GM12872 (cell line): ENCODE results near the gene LRP1B.

Source experiments
- CTCF ChIP-seq: IDR thresholded peaks from 3 replicates; pipeline ENCODE4 v1.5.1; 2011; ENCODE audit warnings: low read depth, mild to moderate bottlenecking, low read length, moderate library complexity; ENCODE audit not compliant: insufficient read depth

LRP1B gene

DNA sequence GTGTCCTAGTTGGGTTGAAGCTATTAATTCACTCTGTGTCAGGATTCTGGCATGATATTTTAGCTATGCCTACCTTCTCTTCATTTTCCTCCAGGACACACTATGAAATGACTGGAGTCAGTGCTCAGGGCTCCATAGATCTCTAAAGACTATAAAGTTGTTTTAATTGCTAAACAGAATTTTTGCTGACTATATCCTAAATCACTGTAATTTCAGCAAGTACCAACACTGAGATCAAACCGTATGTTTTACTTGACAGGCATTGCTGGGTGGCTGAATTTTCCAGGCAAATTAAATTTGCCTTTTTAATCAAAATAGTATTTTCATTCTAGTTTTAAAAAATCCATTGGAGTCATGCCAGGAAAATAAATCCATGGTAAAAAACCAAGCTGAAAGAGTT, 138.1 kb downstream of the LRP1B start:
- no peak for TF ChIP-seq CTCF

DNA sequence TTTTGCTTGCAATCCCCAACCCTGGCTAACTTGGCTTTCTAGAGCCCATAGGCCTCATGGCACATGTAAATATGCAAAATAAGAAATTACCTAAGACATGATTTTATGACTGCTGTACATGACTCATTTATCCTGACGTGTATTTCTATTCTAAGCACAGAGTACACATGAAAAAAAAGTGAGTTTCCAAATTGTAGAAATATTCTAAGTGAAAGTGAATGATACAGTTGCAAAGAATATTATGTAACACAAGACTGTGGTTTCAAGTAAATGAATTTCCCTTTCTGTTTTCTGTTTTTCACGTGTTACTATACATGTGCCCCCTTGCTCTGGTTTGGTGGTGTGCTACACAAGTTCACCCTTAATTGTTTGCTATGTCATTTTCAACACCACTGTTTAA, 162.4 kb downstream of the LRP1B start:
- no peak for TF ChIP-seq CTCF

DNA sequence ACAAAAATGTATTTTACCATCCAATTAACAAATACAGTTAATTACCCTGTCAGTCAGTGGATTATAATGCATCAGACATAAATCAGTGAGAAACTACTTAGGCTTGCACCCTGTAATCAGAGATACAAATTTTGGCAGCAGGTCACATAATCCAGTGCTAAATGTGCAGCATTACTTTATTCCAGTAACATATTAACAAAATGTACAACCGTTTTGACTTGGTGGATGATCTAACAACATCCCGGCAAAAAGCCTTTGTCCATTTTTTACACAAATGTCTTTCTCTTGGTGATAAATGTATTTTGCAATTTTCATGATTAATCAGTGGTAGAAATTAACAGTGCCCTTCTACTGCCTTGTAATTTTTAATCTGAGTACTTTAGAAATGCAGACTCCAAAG, 162.8 kb downstream of the LRP1B start:
- TF ChIP-seq CTCF, result no peak

GRCh38 chr2:141967503-141967902, 163.3 kb downstream of the LRP1B start:
- TF ChIP-seq CTCF, result no peak

DNA sequence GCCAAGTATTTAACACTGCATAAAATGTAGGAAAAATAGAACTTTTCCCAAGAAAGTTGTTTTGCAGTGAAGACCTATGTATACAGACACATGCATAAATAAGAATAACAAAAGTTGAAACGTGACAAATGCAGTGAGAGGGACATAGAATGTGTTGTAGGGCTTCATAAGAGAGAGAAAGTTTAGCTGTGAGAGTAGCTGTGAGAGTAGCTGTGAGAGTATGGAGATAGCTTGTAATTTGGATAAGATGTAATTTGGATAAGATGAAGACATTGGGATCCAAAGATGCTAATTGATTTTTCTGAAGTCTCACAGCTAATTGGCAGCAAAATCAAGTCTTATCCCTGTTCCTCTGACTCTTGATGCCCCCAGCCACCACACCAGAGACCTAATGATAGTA, 170.9 kb downstream of the LRP1B start:
- no peak for TF ChIP-seq CTCF

GRCh38 chr2:141959016-141959415, 171.8 kb downstream of the LRP1B start:
- TF ChIP-seq CTCF, result no peak

- no peak for TF ChIP-seq CTCF
Measured at GRCh38 chr2:141957827-141958450, 172.9 kb downstream of the LRP1B start.

DNA sequence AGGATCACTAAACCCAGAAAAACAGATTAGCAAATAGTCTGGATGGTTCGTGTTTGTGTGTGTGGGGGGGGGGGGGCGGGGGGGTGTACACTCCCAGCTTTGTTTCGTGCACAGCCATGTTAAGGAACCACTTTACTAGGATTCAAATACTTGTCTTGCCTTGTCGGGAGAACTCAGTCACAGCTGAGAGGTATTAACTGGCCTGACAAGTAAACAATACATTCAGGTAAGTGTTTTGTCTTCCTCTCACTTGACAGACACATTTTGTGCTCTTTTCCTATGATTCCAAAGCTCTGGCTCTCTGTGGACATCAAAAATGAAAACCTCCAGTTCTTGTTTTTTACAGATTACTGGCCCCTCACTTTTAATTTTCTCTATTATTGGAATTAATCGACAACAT, 173.5 kb downstream of the LRP1B start:
- no peak for TF ChIP-seq CTCF
